ENCODE measurements around the gene UBP1. TPM values are rescaled to one million over a fixed set of nuclear protein-coding genes. Genes with fewer than 3 reads are reported as not detected.

Gene UBP1
- polyA plus RNA-seq, 1 experiment = 104 TPM

DNA sequence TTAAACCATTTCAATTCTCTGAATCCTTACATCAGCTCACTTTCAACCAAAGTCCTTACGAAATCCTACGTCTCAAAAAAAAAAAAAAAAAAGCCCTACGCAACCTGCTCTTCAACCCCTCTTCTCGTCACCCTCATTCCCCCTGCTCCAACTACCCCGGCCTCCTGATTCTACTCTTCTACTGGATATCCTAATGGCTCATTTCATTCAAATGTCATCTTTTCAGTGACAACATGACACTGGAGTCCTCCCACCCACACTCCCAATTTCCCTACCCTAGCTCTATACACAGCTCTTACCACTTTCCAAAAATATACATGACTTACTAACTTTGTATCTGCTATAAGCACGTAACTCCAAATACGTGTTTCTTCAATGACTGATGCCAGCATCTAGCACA lies 11.5 kb downstream of the UBP1 start:
- POLR2A ChIA-PET = interaction anchor here (0.7 kb wide), 1 partner anchor 65 kb away, joined by 4 read pairs; no protein-coding TSS in a partner anchor
- DNase-seq (ENCODE audit: low read depth, low spot score) = no peak
- CTCF ChIA-PET = interaction anchor here (0.6 to 1.5 kb wide), 4 partner anchors 56 to 347 kb away, joined by 3 to 5 read pairs (median 4); no protein-coding TSS in a partner anchor
- no peak overlapping the region for H3K4me3 ChIP-seq (ENCODE audit: low read depth, low read length)
- no peaks in the 10 kb centered on the region for H3K9me3 ChIP-seq (ENCODE audit: control insufficient read depth, insufficient read depth, low read length)
- no peak overlapping the region for H3K27ac ChIP-seq (ENCODE audit: low read depth, low read length)
- TF ChIP-seq, protein P1, sequence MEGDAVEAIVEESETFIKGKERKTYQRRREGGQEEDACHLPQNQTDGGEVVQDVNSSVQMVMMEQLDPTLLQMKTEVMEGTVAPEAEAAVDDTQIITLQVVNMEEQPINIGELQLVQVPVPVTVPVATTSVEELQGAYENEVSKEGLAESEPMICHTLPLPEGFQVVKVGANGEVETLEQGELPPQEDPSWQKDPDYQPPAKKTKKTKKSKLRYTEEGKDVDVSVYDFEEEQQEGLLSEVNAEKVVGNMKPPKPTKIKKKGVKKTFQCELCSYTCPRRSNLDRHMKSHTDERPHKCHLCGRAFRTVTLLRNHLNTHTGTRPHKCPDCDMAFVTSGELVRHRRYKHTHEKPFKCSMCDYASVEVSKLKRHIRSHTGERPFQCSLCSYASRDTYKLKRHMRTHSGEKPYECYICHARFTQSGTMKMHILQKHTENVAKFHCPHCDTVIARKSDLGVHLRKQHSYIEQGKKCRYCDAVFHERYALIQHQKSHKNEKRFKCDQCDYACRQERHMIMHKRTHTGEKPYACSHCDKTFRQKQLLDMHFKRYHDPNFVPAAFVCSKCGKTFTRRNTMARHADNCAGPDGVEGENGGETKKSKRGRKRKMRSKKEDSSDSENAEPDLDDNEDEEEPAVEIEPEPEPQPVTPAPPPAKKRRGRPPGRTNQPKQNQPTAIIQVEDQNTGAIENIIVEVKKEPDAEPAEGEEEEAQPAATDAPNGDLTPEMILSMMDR (IDR thresholded peaks at IDR 0.05; ENCODE audit: low read depth, low read length) = no peak
- H3K27me3 ChIP-seq (ENCODE audit: control insufficient read depth, insufficient read depth, low read length) = no peaks in the 10 kb centered on the region

DNA sequence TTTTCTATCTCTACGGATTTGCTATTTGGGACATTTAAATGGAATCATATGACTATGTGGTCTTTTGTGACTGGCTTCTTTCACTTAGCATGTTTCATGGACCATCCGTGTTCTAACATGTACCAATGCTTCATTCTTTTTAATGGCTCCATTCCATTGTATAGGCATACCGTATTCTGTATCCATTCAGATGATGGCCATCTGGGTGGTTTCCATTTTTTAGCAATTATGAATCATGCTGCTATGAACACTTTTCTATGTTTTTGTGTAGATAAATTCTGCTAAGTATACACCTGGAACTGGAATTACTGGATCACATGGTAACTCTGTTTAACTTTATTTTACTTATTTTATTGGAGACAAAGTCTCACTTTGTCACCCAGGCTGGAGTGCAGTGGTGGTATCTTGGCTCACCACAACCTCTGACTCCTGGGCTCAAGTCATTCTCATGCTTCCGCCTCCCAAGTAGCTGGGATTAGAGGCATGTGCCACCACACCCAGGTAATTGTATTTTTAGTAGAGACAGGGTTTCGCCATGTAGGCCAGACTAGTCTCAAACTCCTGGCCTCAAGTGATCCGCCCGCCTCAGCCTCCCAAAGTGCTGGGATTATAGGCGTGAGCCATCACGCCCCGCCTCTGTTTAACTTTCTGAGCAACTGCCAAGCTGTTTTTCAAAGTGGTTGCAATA lies 13.4 kb downstream of the UBP1 start:
- ChIA-PET POLR2A (no interaction called here), CTCF (interaction anchor here (0.7 to 1.2 kb wide), 5 partner anchors 32 to 360 kb away, joined by 3 to 6 read pairs (median 3); no protein-coding TSS in a partner anchor)
- no peaks in the 10 kb centered on the region for H3K27me3 ChIP-seq (ENCODE audit: control insufficient read depth, insufficient read depth, low read length)
- TF ChIP-seq, protein P1 (IDR thresholded peaks at IDR 0.05; ENCODE audit: low read depth, low read length) = no peak
- DNase-seq (ENCODE audit: low read depth, low spot score) = no peak
- no peak overlapping the region for H3K27ac ChIP-seq (ENCODE audit: low read depth, low read length)
- H3K9me3 ChIP-seq (ENCODE audit: control insufficient read depth, insufficient read depth, low read length) = no peaks in the 10 kb centered on the region
- H3K4me3 ChIP-seq (ENCODE audit: low read depth, low read length) = no peak overlapping the region

DNA sequence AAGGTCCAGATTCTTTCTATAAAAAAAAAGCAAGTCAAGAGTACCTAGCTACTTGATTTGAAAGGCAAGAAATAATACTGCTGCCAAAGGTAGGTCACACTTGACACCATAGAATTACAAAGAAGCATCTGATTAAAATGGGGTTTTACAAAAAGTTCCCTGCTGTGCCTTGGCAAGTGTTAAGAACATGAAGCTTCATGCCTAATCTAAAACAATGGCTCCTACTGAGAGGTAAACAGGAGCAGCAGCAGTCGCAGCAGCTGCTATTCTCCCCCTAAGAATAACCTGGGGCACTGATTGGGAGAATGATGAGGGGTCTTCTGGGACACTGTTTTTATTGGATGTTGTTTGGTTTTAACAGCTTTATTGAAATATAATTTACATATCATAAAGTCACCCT lies 14.1 kb downstream of the UBP1 start:
- no peaks in the 10 kb centered on the region for H3K9me3 ChIP-seq (ENCODE audit: control insufficient read depth, insufficient read depth, low read length)
- ChIA-PET POLR2A (no interaction called here), CTCF (interaction anchor here (0.6 to 1.2 kb wide), 4 partner anchors 8 to 361 kb away, joined by 3 to 6 read pairs (median 4); no protein-coding TSS in a partner anchor)
- TF ChIP-seq, protein P1 (IDR thresholded peaks at IDR 0.05; ENCODE audit: low read depth, low read length) = no peak
- no peak overlapping the region for H3K27ac ChIP-seq (ENCODE audit: low read depth, low read length)
- H3K27me3 ChIP-seq (ENCODE audit: control insufficient read depth, insufficient read depth, low read length) = no peaks in the 10 kb centered on the region
- DNase-seq (ENCODE audit: low read depth, low spot score) = no peak
- no peak overlapping the region for H3K4me3 ChIP-seq (ENCODE audit: low read depth, low read length)

GRCh38 chr3:33425453-33425852 lies 14.8 kb downstream of the UBP1 start:
- DNase-seq (ENCODE audit: low read depth, low spot score) = no peak
- TF ChIP-seq, protein P1 (IDR thresholded peaks at IDR 0.05; ENCODE audit: low read depth, low read length) = no peak
- ChIA-PET POLR2A (interaction anchor here (0.7 kb wide), 1 partner anchor 209 kb away, joined by 3 read pairs; no protein-coding TSS in a partner anchor), CTCF (interaction anchor here (0.9 kb wide), 1 partner anchor 16 kb away, joined by 3 read pairs; no protein-coding TSS in a partner anchor)
- Histone ChIP-seq H3K4me3 (ENCODE audit: low read depth, low read length) (no peak overlapping the region), H3K27ac (ENCODE audit: low read depth, low read length) (no peak overlapping the region), H3K27me3 (ENCODE audit: control insufficient read depth, insufficient read depth, low read length) (no peaks in the 10 kb centered on the region), H3K9me3 (ENCODE audit: control insufficient read depth, insufficient read depth, low read length) (no peaks in the 10 kb centered on the region)
